Spleen (tissue), 11 donors: Measurements from ENCODE around the gene TLE4. TPM values are rescaled to one million over a fixed set of nuclear protein-coding genes. Genes with fewer than 3 reads are reported as not detected.
"Not testable (repeated sequence)": the region's sequence is repeated elsewhere in the genome, so short reads cannot be mapped to it uniquely, and the experiment has no call there.

Source experiments
- DNase-seq: peaks from one replicate; pipeline ENCODE4 v3.0.0-alpha.2; 2020
- H3K27ac ChIP-seq, 8 donors: fragments of 200-600 bp; sonication (generic) in 7 of 8; 1 replicate in 4 of 8; 2 replicates in 4 of 8; pipeline versions ENCODE4 v1.5.0 to v1.8.0; 2016 to 2021; ENCODE audit warnings: inconsistent platforms in 4 of 8, mild to moderate bottlenecking in 4 of 8, moderate library complexity in 1 of 8
- H3K27me3 ChIP-seq, 7 donors: fragments of 200-600 bp; sonication (generic) in 6 of 7; replicated peaks in 1 of 7; 1 replicate in 4 of 7; 2 replicates in 3 of 7; pipeline versions ENCODE4 v1.5.0 to v1.8.0; 2016 to 2021; ENCODE audit warnings: inconsistent platforms in 3 of 7, mild to moderate bottlenecking in 1 of 7
- H3K36me3 ChIP-seq, 6 donors: fragments of 200-600 bp; sonication (generic) in 5 of 6; 1 replicate in 4 of 6; 2 replicates in 2 of 6; pipeline versions ENCODE4 v1.5.0 to v1.8.0; 2016 to 2021; ENCODE audit warnings: inconsistent platforms in 2 of 6
- H3K4me1 ChIP-seq, 6 donors: fragments of 200-600 bp; sonication (generic) in 5 of 6; 1 replicate in 3 of 6; 2 replicates in 3 of 6; pipeline versions ENCODE4 v1.5.0 to v1.8.0; 2016 to 2021; ENCODE audit warnings: inconsistent platforms in 3 of 6
- H3K4me3 ChIP-seq, 8 donors: fragments of 200-600 bp; sonication (generic) in 7 of 8; 1 replicate in 4 of 8; 2 replicates in 4 of 8; pipeline versions ENCODE4 v1.5.0 to v1.8.0; 2016 to 2021; ENCODE audit warnings: inconsistent platforms in 4 of 8, mild to moderate bottlenecking in 4 of 8, moderate library complexity in 2 of 8
- H3K9me3 ChIP-seq, 8 donors: fragments of 200-600 bp; sonication (generic) in 7 of 8; 1 replicate in 4 of 8; 2 replicates in 4 of 8; pipeline versions ENCODE4 v1.5.0 to v1.8.0; 2016 to 2021; ENCODE audit warnings: inconsistent platforms in 4 of 8
- CTCF ChIP-seq, 11 experiments: fragments of 200-600 bp in 7 of 11; fragments of 450-650 bp in 4 of 11; sonication (generic) in 4 of 11; IDR thresholded peaks in 8 of 11; conservative IDR thresholded peaks in 3 of 11; 1 replicate in 7 of 11; 2 replicates in 4 of 11; pipeline versions ENCODE4 v1.4.0 to v1.8.0; 2016 to 2021; ENCODE audit warnings: antibody characterized with exemption in 11 of 11, inconsistent platforms in 4 of 11, mild to moderate bottlenecking in 1 of 11
- POLR2A ChIP-seq, 3 donors: fragments of 450-650 bp; IDR thresholded peaks; one replicate each; pipeline ENCODE4 v1.5.1; 2017; ENCODE audit warnings: antibody characterized with exemption in 3 of 3, mild to moderate bottlenecking in 1 of 3
- POLR2AphosphoS5 ChIP-seq, 3 donors: sonication (generic); formaldehyde crosslinking; IDR thresholded peaks; one replicate each; pipeline ENCODE4 v1.5.1; 2017; ENCODE audit warnings: antibody characterized with exemption in 3 of 3
- WGBS, 5 donors: extraction: QIAGEN DNeasy Blood & Tissue Kit in 3 of 5; methylation state at CpG; one replicate each; pipeline versions ENCODE4 v1.1.5 to v1.1.7; 2013 to 2018; 5-methylcytosine and 5-hydroxymethylcytosine counted together
- intact Hi-C: fragments of 100-400 bp; cut with DNase I; formaldehyde crosslinking; loops from one replicate; pipeline ENCODE4 v1.15.0; 2023; ENCODE audit warnings: low total_unique reads
- polyA plus RNA-seq, 3 donors: library from polyadenylated mRNA; stranded (reverse); fragments of 200-250 nt; gene quantifications; one replicate each; pipeline ENCODE4 v1.2.1, GENCODE V29; 2013
- total RNA-seq, 7 donors: library from RNA; depleted of rRNA in 3 of 7; stranded (reverse); fragments of >200 nt in 3 of 7; fragmentation: NEBNext Ultra II Directional in 4 of 7; extraction: Animal tissue kit (Norgen Biotek cat#: 25700) in 4 of 7; gene quantifications; one replicate each; pipeline versions ENCODE4 v1.1.0 to v1.2.1, GENCODE V29; 2016 to 2021
- donor health status: healthy with polysubstance abuse.
- donor health status: DM: no; HTN: no; CAD: no; lungs with moderate emphysema.
- donor health status: DM: no; HTN: no; CAD: no.
- donor health status: Bipolar disorder and iron deficiency.
- donor health status: healthy.
- donor health status: DM: no; HTN: no; CAD: no.
- donor health status: DM: yes; HTN: yes; CAD: no.

Gene TLE4
- total and polyA plus RNA-seq, 10 donors = 7.8 to 92.8 (median 70.5) TPM

- H3K4me1 ChIP-seq = no peaks in the 10 kb centered on the region
- WGBS, 5 donors = 75 to 90% (median 88%) methylated on average over 3 of the region's 3 CpGs
- H3K27ac ChIP-seq = no peak overlapping the region
- no peak overlapping the region for H3K4me3 ChIP-seq
- DNase-seq = no peak
- H3K36me3 ChIP-seq = no peaks in the 10 kb centered on the region
- no peaks in the 10 kb centered on the region for H3K27me3 ChIP-seq
- TF ChIP-seq POLR2AphosphoS5 (IDR thresholded peaks at IDR 0.05) (no peak), CTCF (IDR thresholded peaks at IDR 0.05 in 8 of 11, conservative IDR thresholded peaks at IDR 0.05 in 3 of 11) (no peak), POLR2A (IDR thresholded peaks at IDR 0.05) (no peak)
- H3K9me3 ChIP-seq = no peaks in the 10 kb centered on the region
- intact Hi-C loops = no loop called here
Observed at GRCh38 chr9:79741381-79741780, 169.6 kb downstream of the TLE4 start.

DNA sequence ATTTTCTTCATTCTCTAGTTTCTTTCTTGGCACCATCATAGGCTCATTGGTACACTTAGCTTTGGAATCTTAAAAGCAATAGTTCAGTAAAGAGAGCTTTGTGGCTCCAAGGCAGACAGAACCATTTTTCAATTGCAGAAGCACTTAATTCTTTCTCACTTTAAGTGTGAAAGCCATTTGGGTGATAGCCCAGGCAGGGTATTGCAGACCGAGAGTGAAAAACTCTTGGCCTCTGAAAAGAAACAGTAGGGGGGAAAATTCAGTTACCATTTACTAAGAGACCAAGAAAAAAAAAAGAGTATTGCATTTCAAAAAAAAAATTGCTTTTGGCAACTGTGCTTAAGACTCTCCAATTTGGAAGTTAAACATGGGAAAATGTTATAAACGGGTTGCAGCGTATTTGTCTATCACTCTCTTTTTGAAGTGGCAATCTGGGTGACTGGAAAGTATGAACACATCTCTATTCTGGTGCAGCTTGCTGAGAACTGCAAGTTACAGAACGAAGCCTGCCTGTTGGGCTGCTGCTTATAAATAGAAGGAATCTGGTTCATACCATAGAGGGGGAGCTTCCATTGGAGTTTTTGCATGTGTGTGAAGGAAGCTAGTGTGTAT lies 170.5 kb downstream of the TLE4 start:
- TF ChIP-seq CTCF (IDR thresholded peaks at IDR 0.05 in 8 of 11, conservative IDR thresholded peaks at IDR 0.05 in 3 of 11) (no peak), POLR2AphosphoS5 (IDR thresholded peaks at IDR 0.05) (no peak), POLR2A (IDR thresholded peaks at IDR 0.05) (no peak)
- no peaks in the 10 kb centered on the region for H3K36me3 ChIP-seq
- WGBS, 5 donors = 72 to 81% (median 81%) methylated on average over 4 of the region's 4 CpGs
- H3K27me3 ChIP-seq = no peaks in the 10 kb centered on the region
- DNase-seq = no peak
- H3K27ac ChIP-seq = no peak overlapping the region
- H3K4me1 ChIP-seq = no peaks in the 10 kb centered on the region
- H3K4me3 ChIP-seq = no peak overlapping the region
- no peaks in the 10 kb centered on the region for H3K9me3 ChIP-seq
- intact Hi-C loops = no loop called here

DNA sequence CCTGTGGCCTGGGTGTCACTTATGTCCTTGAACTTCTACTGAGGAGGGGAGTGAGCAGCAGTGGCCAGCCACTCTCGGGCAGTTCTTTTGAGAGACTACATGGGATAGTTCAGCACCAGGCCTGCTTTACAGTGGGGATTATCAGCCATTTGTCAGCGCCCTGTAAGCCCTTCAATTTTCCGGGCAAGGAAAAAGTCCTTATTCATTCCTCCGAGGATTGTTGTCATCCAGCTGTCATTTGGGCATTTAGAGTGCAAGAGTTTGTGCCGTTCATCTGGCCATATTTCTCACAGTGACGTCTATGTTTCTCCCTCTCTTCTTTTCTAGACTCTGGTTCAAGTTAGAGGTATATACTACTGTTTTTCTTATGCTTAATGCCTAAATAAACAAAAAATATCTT lies 172.8 kb downstream of the TLE4 start:
- intact Hi-C loops = no loop called here
- no peaks in the 10 kb centered on the region for H3K9me3 ChIP-seq
- no peak overlapping the region for H3K4me3 ChIP-seq
- no peaks in the 10 kb centered on the region for H3K36me3 ChIP-seq
- no peak for DNase-seq
- no peaks in the 10 kb centered on the region for H3K4me1 ChIP-seq
- 90 to 96% (median 92%) methylated on average over 6 of the region's 6 CpGs for WGBS, 5 donors
- TF ChIP-seq CTCF (IDR thresholded peaks at IDR 0.05 in 8 of 11, conservative IDR thresholded peaks at IDR 0.05 in 3 of 11) = no peak
- TF ChIP-seq POLR2A (IDR thresholded peaks at IDR 0.05) = no peak
- no peak for TF ChIP-seq POLR2AphosphoS5 (IDR thresholded peaks at IDR 0.05)
- no peaks in the 10 kb centered on the region for H3K27me3 ChIP-seq
- H3K27ac ChIP-seq = no peak overlapping the region

GRCh38 chr9:79745752-79746336 lies 174.1 kb downstream of the TLE4 start:
- intact Hi-C loops = no loop called here
- no peak for DNase-seq
- Histone ChIP-seq H3K27ac (no peak overlapping the region), H3K4me3 (no peak overlapping the region), H3K4me1 (no peaks in the 10 kb centered on the region), H3K27me3 (no peaks in the 10 kb centered on the region), H3K9me3 (no peaks in the 10 kb centered on the region), H3K36me3 (no peaks in the 10 kb centered on the region)
- no peak for TF ChIP-seq POLR2A (IDR thresholded peaks at IDR 0.05)
- TF ChIP-seq POLR2AphosphoS5 (IDR thresholded peaks at IDR 0.05) = no peak
- TF ChIP-seq CTCF (IDR thresholded peaks at IDR 0.05 in 8 of 11, conservative IDR thresholded peaks at IDR 0.05 in 3 of 11) = no peak
- 84 to 90% (median 89%) methylated on average over 4 of the region's 4 CpGs for WGBS, 5 donors

DNA sequence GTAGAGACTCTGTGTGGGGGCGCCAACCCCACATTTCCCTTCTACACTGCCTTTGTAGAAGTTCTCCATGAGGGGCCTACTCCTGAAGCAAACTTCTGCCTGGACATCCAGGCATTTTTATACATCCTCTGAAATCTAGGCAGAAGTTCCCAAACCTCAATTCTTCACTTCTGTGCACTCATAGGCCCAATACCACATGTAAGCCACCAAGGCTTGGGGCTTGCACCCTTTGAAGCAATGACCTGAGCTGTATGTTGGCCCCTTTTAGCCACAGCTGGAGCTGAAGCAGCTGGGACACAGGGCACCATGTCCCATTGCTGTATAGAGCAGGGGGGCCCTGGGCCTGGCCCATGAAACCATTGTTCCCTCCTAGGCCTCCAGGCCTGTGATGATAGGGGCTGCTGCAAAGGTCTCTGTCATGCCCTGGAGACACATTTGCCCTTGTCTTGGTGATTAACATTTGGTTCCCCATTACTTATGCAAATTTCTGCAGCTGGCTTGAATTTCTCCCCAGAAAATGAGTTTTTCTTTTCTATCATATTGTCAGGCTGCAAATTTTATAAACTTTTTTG lies 180.2 kb downstream of the TLE4 start:
- H3K27me3 ChIP-seq, DNase-seq, intact Hi-C loops, H3K36me3 ChIP-seq, H3K4me3 ChIP-seq, H3K4me1 ChIP-seq, H3K27ac ChIP-seq: not testable (repeated sequence)
- WGBS, 5 donors = 73 to 100% (median 97%) methylated on average over 1 of the region's 1 CpG
- H3K9me3 ChIP-seq = peaks cover 0 to 18% (median 14%) of the 10 kb centered on the region in 8 donors
